HG02763 (cell line): Measurements from ENCODE around the gene ALCAM.
"Not testable (repeated sequence)": the region's sequence is repeated elsewhere in the genome, so short reads cannot be mapped to it uniquely, and the experiment has no call there.

Source experiments
- ATAC-seq: cut with Tn5 transposase; IDR thresholded peaks from one replicate; pipeline ENCODE4 v1.9.1; 2021; ENCODE audit warnings: mild to moderate bottlenecking, moderate library complexity; ENCODE audit not compliant: unreplicated experiment

The ALCAM gene

GRCh38 chr3:105564546-105565288 lies 198.0 kb downstream of the ALCAM start:
- ATAC-seq, result no peak

- ATAC-seq, result no peak
These were observed 204.3 kb downstream of the ALCAM start for GRCh38 chr3:105571005-105571404.

- no peak for ATAC-seq
These were observed 205.8 kb downstream of the ALCAM start for GRCh38 chr3:105572501-105572900.

DNA sequence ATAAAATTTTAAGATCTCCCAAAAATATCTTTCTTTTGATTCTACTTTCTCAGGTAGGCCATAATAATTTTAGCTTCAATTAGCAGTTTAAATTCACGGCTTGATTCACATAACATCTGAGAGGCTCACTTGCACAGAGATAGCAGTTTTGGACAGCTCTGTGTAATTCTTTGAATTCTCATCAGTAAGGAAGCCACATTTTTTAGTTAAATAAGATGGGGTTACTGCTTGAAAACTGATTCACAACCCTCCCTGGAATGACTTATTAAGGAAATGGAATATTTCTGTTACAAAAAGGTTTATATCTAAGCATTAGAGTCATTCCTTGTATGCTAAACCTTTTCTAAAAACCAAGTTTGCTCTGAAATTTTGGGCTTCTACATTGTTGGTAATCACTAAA lies 212.7 kb downstream of the ALCAM start:
- no peak for ATAC-seq

DNA sequence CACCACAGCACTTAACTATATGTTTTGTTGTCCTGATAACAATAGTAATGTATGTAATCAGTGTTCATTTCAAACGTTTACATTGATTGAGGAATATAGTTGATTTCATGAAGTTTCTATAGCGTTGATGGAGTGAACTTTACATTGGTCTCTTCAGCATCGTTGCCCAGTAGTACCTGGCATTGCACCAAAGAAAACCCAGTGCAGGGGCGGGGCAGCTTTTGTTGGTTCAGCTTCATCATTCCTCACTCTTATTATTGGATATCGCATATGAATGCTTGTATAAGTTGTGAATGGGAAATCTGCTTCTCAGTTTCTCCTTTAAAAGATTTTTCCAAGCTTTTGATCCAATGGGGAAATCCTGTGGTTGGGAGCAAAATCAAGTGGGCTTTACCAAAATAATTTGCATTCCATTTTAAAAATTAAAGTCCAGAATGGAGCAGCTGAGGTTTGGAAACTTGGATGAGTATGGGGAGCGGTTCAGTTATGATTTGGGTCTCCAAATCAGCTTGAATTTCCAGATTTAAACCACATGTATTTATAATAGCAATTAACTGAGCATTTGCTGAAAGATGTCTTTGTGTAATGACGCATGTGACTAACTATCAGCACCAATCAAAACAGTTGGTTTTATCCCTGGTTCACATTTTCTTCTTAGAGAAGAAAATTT lies 213.7 kb downstream of the ALCAM start:
- ATAC-seq, result no peak

- no peak for ATAC-seq
These were observed 215.3 kb downstream of the ALCAM start for GRCh38 chr3:105582015-105582414.

DNA sequence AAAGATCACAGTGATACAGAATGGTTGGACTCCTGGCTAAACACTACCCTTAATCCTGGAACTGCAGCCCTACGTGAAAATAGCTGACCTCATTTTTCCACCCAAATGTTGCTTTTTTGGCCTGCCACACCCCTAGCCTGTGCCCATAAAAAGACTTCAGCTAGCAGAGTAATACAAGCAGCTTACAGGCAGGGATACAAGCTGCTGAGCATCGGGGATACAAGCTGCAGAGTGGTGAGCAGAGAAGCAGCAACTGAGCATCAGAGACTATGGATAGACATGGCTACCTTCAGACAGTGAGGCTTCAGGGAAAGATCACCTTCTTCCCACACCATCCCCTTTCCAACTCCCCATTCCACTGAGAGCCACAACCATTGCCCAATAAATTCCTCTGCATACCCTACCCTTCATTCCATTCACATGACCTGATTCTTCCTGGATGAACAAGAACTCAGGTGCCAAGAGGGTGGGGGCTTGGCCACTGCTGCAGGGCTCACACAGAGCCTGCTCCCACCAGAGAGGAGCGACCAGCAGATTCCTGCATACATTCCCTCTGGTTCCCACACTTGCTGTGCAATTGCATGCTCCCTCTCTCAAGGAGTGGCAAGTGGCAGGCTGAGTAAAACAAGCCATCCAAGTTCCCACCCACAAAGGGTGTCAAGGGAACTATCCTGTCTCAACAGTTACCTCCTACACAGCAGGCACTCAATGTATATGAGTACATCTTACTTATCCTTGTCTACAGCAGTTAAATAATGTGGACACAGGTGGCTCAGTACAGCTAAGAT lies 217.5 kb downstream of the ALCAM start:
- ATAC-seq, result no peak

GRCh38 chr3:105593315-105593714 lies 226.6 kb downstream of the ALCAM start:
- no peak for ATAC-seq

DNA sequence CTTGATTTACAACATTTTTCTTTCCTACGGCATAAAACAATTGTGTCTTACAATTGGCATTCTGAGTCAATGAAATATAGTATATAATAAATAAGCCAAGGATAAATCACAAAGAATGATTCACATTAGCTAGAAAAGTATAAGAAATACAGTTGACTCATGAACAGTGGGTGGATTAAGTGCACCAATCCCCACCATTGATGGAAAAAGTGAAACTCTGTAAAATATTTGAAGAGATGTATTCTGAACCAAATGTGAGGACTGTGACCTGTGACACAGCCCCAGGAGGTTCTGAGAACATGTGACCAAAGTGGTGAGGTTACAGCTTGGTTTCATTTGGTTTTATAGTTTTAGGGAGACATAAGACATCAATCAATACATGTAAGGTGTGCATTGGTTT lies 227.5 kb downstream of the ALCAM start:
- ATAC-seq, result no peak

DNA sequence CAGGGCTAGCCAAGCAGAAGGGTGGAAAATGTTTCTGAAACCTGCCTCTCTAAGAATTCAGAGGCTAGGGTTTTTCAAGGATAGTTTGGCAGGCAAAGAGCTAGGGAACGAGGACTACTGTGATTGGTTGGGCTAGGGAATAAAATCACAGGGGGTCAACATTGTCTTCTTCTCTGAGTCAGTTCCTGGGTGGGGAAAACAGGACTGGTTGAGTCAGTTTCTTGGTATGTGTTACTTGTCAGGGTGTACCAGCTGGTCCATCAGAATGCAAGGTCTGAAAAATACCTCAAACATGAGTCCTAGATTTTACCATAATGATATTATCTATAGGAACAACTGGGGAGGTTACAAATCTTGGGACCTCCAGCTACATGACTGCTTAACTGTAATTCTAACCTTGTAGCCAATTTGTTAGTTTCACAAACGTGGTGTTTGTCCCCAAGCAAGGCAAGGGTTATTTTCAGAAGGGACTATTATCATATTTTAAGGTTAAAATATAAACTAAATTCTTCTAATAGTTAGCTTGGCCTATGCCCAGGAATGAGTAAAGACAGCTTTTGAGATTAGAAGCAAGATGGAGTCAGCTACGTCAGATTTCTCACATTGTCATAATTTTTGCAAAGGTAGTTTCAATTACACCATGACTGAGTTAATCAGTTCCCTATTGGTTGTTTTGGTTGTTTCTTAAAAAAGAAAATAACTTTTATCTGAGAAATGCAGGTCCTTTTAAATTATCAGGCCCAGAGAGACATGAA lies 231.5 kb downstream of the ALCAM start:
- ATAC-seq, result no peak

DNA sequence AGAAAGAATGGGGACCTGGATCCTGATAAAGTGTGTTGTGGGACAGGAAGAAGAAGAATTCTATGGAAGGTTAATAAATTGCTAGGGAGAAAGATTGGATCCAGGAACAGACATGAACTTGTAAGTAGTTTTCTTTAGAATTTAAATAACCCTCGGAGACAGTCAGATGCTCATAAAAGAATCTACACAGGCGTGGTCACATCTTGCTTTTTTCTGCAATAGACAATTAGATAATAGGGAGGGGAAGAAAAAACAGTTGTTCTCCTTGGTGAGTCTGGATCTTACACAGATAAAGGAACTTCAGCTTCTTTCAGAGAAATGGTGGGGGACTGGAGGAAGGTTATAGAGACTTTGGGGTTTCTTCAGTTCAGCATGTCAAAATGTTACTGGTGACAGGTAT lies 232.6 kb downstream of the ALCAM start:
- no peak for ATAC-seq

DNA sequence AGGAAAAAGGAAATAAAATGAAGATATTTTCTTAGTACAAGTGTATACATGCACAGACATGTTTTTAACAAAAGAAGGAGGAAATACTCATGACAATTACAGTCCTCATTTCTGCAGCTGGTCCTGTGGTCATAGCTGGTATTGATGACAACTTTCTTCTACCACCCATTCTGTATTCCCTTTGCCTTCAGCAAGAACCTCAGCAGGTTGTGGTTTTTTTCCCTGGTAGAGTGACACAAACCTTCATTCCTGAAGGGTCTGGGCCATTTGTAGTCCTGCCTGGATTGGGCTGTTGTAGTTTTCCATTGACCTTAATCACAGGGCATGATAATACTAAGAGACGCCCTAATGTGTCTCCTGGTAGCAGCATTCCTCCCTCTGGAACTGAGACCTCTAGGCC lies 235.0 kb downstream of the ALCAM start:
- not testable (repeated sequence) for ATAC-seq

GRCh38 chr3:105602286-105602685 lies 235.6 kb downstream of the ALCAM start:
- not testable (repeated sequence) for ATAC-seq

- ATAC-seq, result not testable (repeated sequence)
These were observed 236.8 kb downstream of the ALCAM start for GRCh38 chr3:105603516-105603915.

GRCh38 chr3:105606016-105606415 lies 239.3 kb downstream of the ALCAM start:
- no peak for ATAC-seq

DNA sequence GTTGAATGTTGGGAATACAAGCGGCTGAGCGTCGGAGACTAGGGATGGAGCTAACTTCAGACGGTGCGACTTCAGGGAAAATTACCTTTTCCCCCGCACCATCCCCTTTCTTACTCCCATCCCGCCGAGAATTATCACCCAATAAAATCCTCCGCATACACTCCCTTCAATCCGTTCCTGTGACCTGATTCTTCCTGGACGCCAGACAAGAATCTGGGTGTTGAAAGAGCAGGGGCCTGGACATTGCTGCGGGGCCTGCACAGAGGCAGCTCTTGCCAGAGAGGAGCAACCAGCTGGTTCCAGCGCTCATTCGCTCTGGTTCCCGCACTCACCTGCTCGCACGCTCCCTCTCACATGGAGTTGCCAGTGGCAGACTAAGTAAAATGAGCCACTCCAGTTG lies 241.9 kb downstream of the ALCAM start:
- ATAC-seq, result no peak

DNA sequence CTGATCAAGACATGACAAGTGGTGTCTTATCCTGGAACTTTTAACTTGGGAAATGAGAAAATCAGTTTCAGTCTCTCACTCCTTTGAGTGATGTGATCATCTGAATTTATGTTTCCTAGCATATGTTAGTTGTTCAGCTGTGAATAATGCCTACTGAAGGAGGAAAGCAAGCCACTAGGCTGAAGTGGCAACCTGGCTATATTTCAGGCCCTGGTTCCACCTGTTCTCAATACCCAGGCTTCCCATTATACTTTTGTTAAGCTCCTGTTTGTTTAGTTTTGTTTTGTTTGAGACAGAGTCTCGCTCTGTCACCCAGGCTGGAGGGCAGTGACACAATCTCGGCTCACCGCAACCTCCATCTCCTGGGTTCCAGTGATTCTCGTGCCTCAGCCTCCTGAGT lies 243.8 kb downstream of the ALCAM start:
- no peak for ATAC-seq

GRCh38 chr3:105611304-105612192 lies 244.8 kb downstream of the ALCAM start:
- no peak for ATAC-seq

DNA sequence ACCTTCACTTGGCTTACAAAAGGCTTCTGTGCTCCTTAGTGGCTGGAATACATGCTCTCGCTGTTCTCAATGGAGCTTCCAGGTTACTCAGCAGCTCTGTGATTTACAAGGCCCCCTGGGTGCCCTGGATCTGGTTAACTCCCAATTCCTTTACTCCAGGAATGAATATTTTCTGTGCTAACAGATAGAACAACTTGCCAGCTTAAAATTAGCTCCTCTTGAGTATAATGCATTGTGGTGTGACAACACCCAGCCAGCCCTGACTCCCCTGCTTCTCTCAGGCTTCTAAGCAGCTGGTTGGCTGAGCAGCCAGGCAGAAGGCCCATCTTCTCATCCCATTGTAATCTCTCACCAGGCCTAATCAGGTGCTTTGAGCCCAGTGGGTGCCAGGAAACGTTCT lies 246.4 kb downstream of the ALCAM start:
- ATAC-seq, result no peak
